K562 (cell line): ENCODE results near the gene SLC38A10.

Experiments used
- CTCF ChIP-seq, 3 experiments: IDR thresholded peaks in 2 of 3; conservative IDR thresholded peaks in 1 of 3; 2 replicates each; pipeline ENCODE4 v1.5.1; 2011 to 2012; ENCODE audit warnings: low read length in 3 of 3, mild to moderate bottlenecking in 3 of 3, control low read depth in 2 of 3, improper control_type of control experiment in 1 of 3, inconsistent platforms in 1 of 3, low read depth in 1 of 3, mixed read lengths in 1 of 3, moderate library complexity in 1 of 3; ENCODE audit not compliant: insufficient read depth in 2 of 3
- JUND ChIP-seq, 2 experiments: IDR thresholded peaks; 2 replicates in 1 of 2; 3 replicates in 1 of 2; pipeline ENCODE4 v1.6.1; 2011; ENCODE audit warnings: borderline replicate concordance in 2 of 2, low read depth in 2 of 2, low read length in 2 of 2, improper control_type of control experiment in 1 of 2, missing biosample characterization in 1 of 2, missing genetic modification characterization in 1 of 2, missing genetic modification reagents in 1 of 2
- ZKSCAN3 ChIP-seq: fragments of 250-450 bp; sonication (Bioruptor Pico); IDR thresholded peaks from 2 replicates; pipeline ENCODE4 v1.4.0; 2020

- TF ChIP-seq CTCF (IDR thresholded peaks at IDR 0.05 in 2 of 3, conservative IDR thresholded peaks at IDR 0.05 in 1 of 3; ENCODE audit: insufficient read depth in 2 of 3, low read depth in 1 of 3, low read length in 3 of 3), result no peak
- no peak for TF ChIP-seq ZKSCAN3 (CRISPR knock-in tag)
- no peak for TF ChIP-seq JUND (IDR thresholded peaks at IDR 0.05; ENCODE audit: borderline replicate concordance, low read depth, low read length)
- TF ChIP-seq JUND (tag; IDR thresholded peaks at IDR 0.05; ENCODE audit: borderline replicate concordance, low read depth, low read length), result no peak
Observed at GRCh38 chr17:81246679-81247338, 48.3 kb downstream of the SLC38A10 start.
